ENCODE measurements around the gene TPP1.

Gene TPP1

GRCh38 chr11:6629892-6630631 lies 10.8 kb upstream of the TPP1 start:
- H3K36me3 ChIP-seq (ENCODE audit: control insufficient read depth, insufficient read depth, low read length) = no peaks in the 10 kb centered on the region
- no peak for DNase-seq (ENCODE audit: extremely low read depth, insufficient read length)
- no peak overlapping the region for H3K4me3 ChIP-seq (replicated peaks; ENCODE audit: low read depth, low read length)

GRCh38 chr11:6629573-6629891 lies 10.3 kb upstream of the TPP1 start:
- H3K4me3 ChIP-seq (replicated peaks; ENCODE audit: low read depth, low read length) = no peak overlapping the region
- no peak for TF ChIP-seq CTCF (IDR thresholded peaks at IDR 0.05; ENCODE audit: insufficient read depth, low read length, poor library complexity, severe bottlenecking)
- H3K27me3 ChIP-seq (replicated peaks; ENCODE audit: control insufficient read depth, insufficient read depth, low read length) = no peaks in the 10 kb centered on the region
- H3K36me3 ChIP-seq (ENCODE audit: control insufficient read depth, insufficient read depth, low read length) = no peaks in the 10 kb centered on the region
- no peak for DNase-seq (ENCODE audit: extremely low read depth, insufficient read length)

More at GRCh38 chr11:6629892-6630631, 10.8 kb upstream of the TPP1 start:
- TF ChIP-seq CTCF (IDR thresholded peaks at IDR 0.05; ENCODE audit: insufficient read depth, low read length, poor library complexity, severe bottlenecking) = no peak
- no peaks in the 10 kb centered on the region for H3K27me3 ChIP-seq (replicated peaks; ENCODE audit: control insufficient read depth, insufficient read depth, low read length)

- no peak overlapping the region for H3K4me3 ChIP-seq (replicated peaks; ENCODE audit: low read depth, low read length)
- H3K27me3 ChIP-seq (replicated peaks; ENCODE audit: control insufficient read depth, insufficient read depth, low read length) = no peaks in the 10 kb centered on the region
- H3K36me3 ChIP-seq (ENCODE audit: control insufficient read depth, insufficient read depth, low read length) = no peaks in the 10 kb centered on the region
- no peak for TF ChIP-seq CTCF (IDR thresholded peaks at IDR 0.05; ENCODE audit: insufficient read depth, low read length, poor library complexity, severe bottlenecking)
- DNase-seq (ENCODE audit: extremely low read depth, insufficient read length) = no peak
These were observed 9.3 kb upstream of the TPP1 start for GRCh38 chr11:6628526-6628925.

- no peak for DNase-seq (ENCODE audit: extremely low read depth, insufficient read length)
- TF ChIP-seq CTCF (IDR thresholded peaks at IDR 0.05; ENCODE audit: insufficient read depth, low read length, poor library complexity, severe bottlenecking) = no peak
- H3K36me3 ChIP-seq (ENCODE audit: control insufficient read depth, insufficient read depth, low read length) = no peaks in the 10 kb centered on the region
- H3K4me3 ChIP-seq (replicated peaks; ENCODE audit: low read depth, low read length) = no peak overlapping the region
- H3K27me3 ChIP-seq (replicated peaks; ENCODE audit: control insufficient read depth, insufficient read depth, low read length) = no peaks in the 10 kb centered on the region
These were observed 8.6 kb upstream of the TPP1 start for GRCh38 chr11:6627762-6628241.

GRCh38 chr11:6626971-6627761 lies 7.9 kb upstream of the TPP1 start:
- H3K36me3 ChIP-seq (ENCODE audit: control insufficient read depth, insufficient read depth, low read length) = no peaks in the 10 kb centered on the region
- TF ChIP-seq CTCF (IDR thresholded peaks at IDR 0.05; ENCODE audit: insufficient read depth, low read length, poor library complexity, severe bottlenecking) = no peak
- no peak for DNase-seq (ENCODE audit: extremely low read depth, insufficient read length)
- no peak overlapping the region for H3K4me3 ChIP-seq (replicated peaks; ENCODE audit: low read depth, low read length)
- H3K27me3 ChIP-seq (replicated peaks; ENCODE audit: control insufficient read depth, insufficient read depth, low read length) = no peaks in the 10 kb centered on the region

Data from GM06990 (cell line).